Endothelial cell of umbilical vein (primary cell): ENCODE measurements around the gene FKRP.

ENCODE experiments used
- CTCF ChIP-seq, 2 donors: IDR thresholded peaks; 1 replicate in 1 of 2; 2 replicates in 1 of 2; pipeline ENCODE4 v1.5.1; 2011; ENCODE audit warnings: low read length in 2 of 2, mild to moderate bottlenecking in 2 of 2, moderate library complexity in 2 of 2, control low read depth in 1 of 2, inconsistent platforms in 1 of 2, low read depth in 1 of 2; ENCODE audit not compliant: insufficient read depth in 1 of 2; ENCODE audit errors: extremely low read depth in 1 of 2
- MYC ChIP-seq: IDR thresholded peaks from one replicate; pipeline ENCODE4 v1.6.1; 2011; ENCODE audit warnings: mild to moderate bottlenecking, low read depth, low read length

GRCh38 chr19:46741447-46741846 is 4.4 kb upstream of the FKRP start:
- TF ChIP-seq CTCF (IDR thresholded peaks at IDR 0.05; ENCODE audit: extremely low read depth in 1 of 2, insufficient read depth in 1 of 2, low read depth in 1 of 2, low read length in 2 of 2) = no peak
- no peak for TF ChIP-seq MYC
